Keratinocyte (primary cell): ENCODE data around the gene CDC42EP5. TPM values are rescaled to one million over a fixed set of nuclear protein-coding genes. Genes with fewer than 3 reads are reported as not detected.

Source experiments
- DNase-seq: peaks from one replicate; pipeline ENCODE4 v3.0.0-alpha.2; 2011; ENCODE audit warnings: low read depth, missing footprints, low spot score
- FAIRE-seq: peaks from 2 replicates; lab custom pipeline; 2011; peaks lifted over from hg19 to GRCh38; lab: Jason Lieb, UNC
- H2AFZ ChIP-seq: 2 replicates; pipeline ENCODE4 v1.6.0; 2012; ENCODE audit warnings: low read length, control low read depth, inconsistent platforms; ENCODE audit not compliant: control insufficient read depth
- H3K27ac ChIP-seq: 2 replicates; pipeline ENCODE4 v1.5.1; 2011; ENCODE audit warnings: low read length; ENCODE audit not compliant: control insufficient read depth, insufficient read depth
- H3K27me3 ChIP-seq: 3 replicates; pipeline ENCODE4 v1.6.0; 2011; ENCODE audit warnings: low read length; ENCODE audit not compliant: control insufficient read depth, insufficient read depth; ENCODE audit errors: extremely low read depth
- H3K36me3 ChIP-seq, 2 experiments: 2 replicates in 1 of 2; 3 replicates in 1 of 2; pipeline ENCODE4 v1.5.1; 2011; ENCODE audit warnings: low read length in 2 of 2, mild to moderate bottlenecking in 1 of 2; ENCODE audit not compliant: control insufficient read depth in 2 of 2, insufficient read depth in 2 of 2; ENCODE audit errors: extremely low read depth in 1 of 2
- H3K4me1 ChIP-seq: 3 replicates; pipeline ENCODE4 v1.5.1; 2011; ENCODE audit warnings: low read length; ENCODE audit not compliant: control insufficient read depth, insufficient read depth; ENCODE audit errors: extremely low read depth
- H3K4me2 ChIP-seq: 3 replicates; pipeline ENCODE4 v1.6.0; 2011; ENCODE audit warnings: low read depth, low read length; ENCODE audit not compliant: control insufficient read depth, insufficient read depth; ENCODE audit errors: extremely low read depth
- H3K4me3 ChIP-seq, 3 experiments: fragments of 200-600 bp in 1 of 3; sonication (generic) in 1 of 3; 2 replicates in 2 of 3; 3 replicates in 1 of 3; pipeline ENCODE4 v1.5.1; 2011 to 2016; ENCODE audit warnings: low read length in 3 of 3, mild to moderate bottlenecking in 3 of 3, control low read depth in 2 of 3, inconsistent platforms in 1 of 3, low read depth in 1 of 3, mixed read lengths in 1 of 3, mixed run types in 1 of 3, moderate library complexity in 1 of 3; ENCODE audit not compliant: control insufficient read depth in 2 of 3, insufficient read depth in 2 of 3; ENCODE audit errors: extremely low read depth in 1 of 3
- H3K79me2 ChIP-seq: 2 replicates; pipeline ENCODE4 v1.6.0; 2012; ENCODE audit warnings: low read length; ENCODE audit not compliant: control insufficient read depth, insufficient read depth
- H3K9ac ChIP-seq: 3 replicates; pipeline ENCODE4 v1.6.0; 2011; ENCODE audit warnings: low read length; ENCODE audit not compliant: control insufficient read depth, insufficient read depth; ENCODE audit errors: extremely low read depth
- H3K9me1 ChIP-seq: 3 replicates; pipeline ENCODE4 v1.6.0; 2011; ENCODE audit warnings: low read length; ENCODE audit not compliant: control insufficient read depth, insufficient read depth; ENCODE audit errors: extremely low read depth
- H3K9me3 ChIP-seq: 2 replicates; pipeline ENCODE4 v1.5.1; 2012; ENCODE audit warnings: low read depth, low read length; ENCODE audit not compliant: control insufficient read depth
- H4K20me1 ChIP-seq: 3 replicates; pipeline ENCODE4 v1.6.0; 2011; ENCODE audit warnings: low read length; ENCODE audit not compliant: control insufficient read depth, insufficient read depth; ENCODE audit errors: extremely low read depth
- CTCF ChIP-seq, 3 experiments: IDR thresholded peaks in 1 of 3; conservative IDR thresholded peaks in 1 of 3; optimal IDR thresholded peaks in 1 of 3; 2 replicates in 2 of 3; 3 replicates in 1 of 3; pipeline versions ENCODE3 to v1.5.1; 2011; ENCODE audit warnings: low read length in 3 of 3, mild to moderate bottlenecking in 3 of 3, moderate library complexity in 2 of 3, control low read depth in 1 of 3, inconsistent platforms in 1 of 3; ENCODE audit not compliant: insufficient read depth in 2 of 3; ENCODE audit errors: extremely low read depth in 1 of 3
- EZH2 ChIP-seq: IDR thresholded peaks from one replicate; pipeline ENCODE4 v1.6.1; 2012; ENCODE audit warnings: inconsistent platforms, mild to moderate bottlenecking, low read length, moderate library complexity
- dilution Hi-C: fragments of 300-500 bp; cut with MboI; formaldehyde crosslinking; loops from one replicate; pipeline ENCODE4 v1.7.0; 2020; ENCODE audit warnings: low sequenced_read_pairs; ENCODE audit not compliant: extremely low pct_ligation_motif_present
- polyA plus RNA-seq, 5 experiments: library from polyadenylated mRNA; depleted of rRNA in 3 of 5; stranded (reverse) in 3 of 5; stranded (forward) in 1 of 5; unstranded in 1 of 5; fragments of >200 nt; gene quantifications; 1 replicate in 1 of 5; 2 replicates in 3 of 5; 3 replicates in 1 of 5; pipeline versions ENCODE4 v1.2.1 to v1.2.3, GENCODE V29; 2011 to 2012; ENCODE audit warnings: missing spikeins in 2 of 5, low read depth in 1 of 5, low replicate concordance in 1 of 5

The CDC42EP5 gene
- polyA plus RNA-seq, 1 donor (not counting 4 experiments of a cell fraction or from before 2014, with no cell fraction given) = 8.6 TPM

- no peaks in the 10 kb centered on the region for H3K4me1 ChIP-seq
- H3K36me3 ChIP-seq = peaks cover 63 to 74% of the 10 kb centered on the region in 2 experiments
- H3K4me2 ChIP-seq = no peak overlapping the region
- H4K20me1 ChIP-seq = peaks cover 17% of the 10 kb centered on the region
- FAIRE-seq (no peak), DNase-seq (no peak)
- H3K9me3 ChIP-seq = no peaks in the 10 kb centered on the region
- H3K9me1 ChIP-seq = no peaks in the 10 kb centered on the region
- dilution Hi-C loops = no loop called here
- H2AFZ ChIP-seq = no peak overlapping the region
- peaks cover 88% of the 10 kb centered on the region for H3K79me2 ChIP-seq
- H3K9ac ChIP-seq = no peak overlapping the region
- no peak overlapping the region for H3K4me3 ChIP-seq
- no peak for TF ChIP-seq EZH2
- TF ChIP-seq CTCF (optimal IDR thresholded peaks at IDR 0.05 in 1 of 3, IDR thresholded peaks at IDR 0.05 in 1 of 3, conservative IDR thresholded peaks at IDR 0.05 in 1 of 3; ENCODE audit: extremely low read depth in 1 of 3, insufficient read depth in 2 of 3, low read length in 3 of 3) = no peak
- no peaks in the 10 kb centered on the region for H3K27me3 ChIP-seq
- H3K27ac ChIP-seq = no peak overlapping the region
Observed at GRCh38 chr19:54456423-54457373, 16.4 kb downstream of the CDC42EP5 start.

DNA sequence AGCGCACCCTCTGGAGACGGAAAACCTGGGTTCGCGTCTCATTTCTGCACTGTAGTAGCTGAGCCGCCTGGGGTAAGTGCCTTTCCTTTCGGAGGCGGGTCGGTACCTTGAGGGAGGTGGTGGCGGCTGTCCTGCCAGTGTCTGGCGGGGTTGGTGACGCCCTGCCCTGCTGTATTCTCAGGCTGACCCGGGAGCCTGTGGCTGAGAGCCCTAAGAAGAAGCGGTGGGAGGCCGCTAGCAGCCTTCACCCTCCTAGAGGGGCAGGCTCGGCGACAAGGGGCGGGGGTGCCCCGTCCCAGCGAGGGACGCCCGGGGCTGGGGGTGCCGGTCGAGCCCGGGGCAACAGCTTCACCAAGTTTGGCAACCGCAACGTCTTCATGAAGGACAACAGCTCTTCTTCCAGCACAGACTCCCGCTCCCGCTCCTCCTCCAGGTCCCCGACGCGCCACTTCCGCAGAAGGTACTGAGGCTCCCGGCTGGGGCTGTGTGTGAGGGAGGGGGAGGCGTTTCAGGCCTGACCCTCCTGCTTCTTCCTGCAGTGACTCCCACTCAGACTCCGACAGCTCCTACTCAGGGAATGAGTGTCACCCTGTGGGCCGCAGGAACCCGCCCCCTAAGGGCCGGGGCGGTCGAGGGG lies 17.2 kb downstream of the CDC42EP5 start:
- H2AFZ ChIP-seq = no peak overlapping the region
- H3K4me3 ChIP-seq = no peak overlapping the region
- FAIRE-seq (no peak), DNase-seq (no peak)
- H3K9me3 ChIP-seq = no peaks in the 10 kb centered on the region
- dilution Hi-C loops = no loop called here
- H3K27ac ChIP-seq = no peak overlapping the region
- H4K20me1 ChIP-seq = peaks cover 22% of the 10 kb centered on the region
- TF ChIP-seq CTCF (optimal IDR thresholded peaks at IDR 0.05 in 1 of 3, IDR thresholded peaks at IDR 0.05 in 1 of 3, conservative IDR thresholded peaks at IDR 0.05 in 1 of 3; ENCODE audit: extremely low read depth in 1 of 3, insufficient read depth in 2 of 3, low read length in 3 of 3) = no peak
- peaks cover 2% of the 10 kb centered on the region for H3K9me1 ChIP-seq
- peaks cover 5% of the 10 kb centered on the region for H3K4me1 ChIP-seq
- no peaks in the 10 kb centered on the region for H3K27me3 ChIP-seq
- peaks cover 91% of the 10 kb centered on the region for H3K79me2 ChIP-seq
- H3K4me2 ChIP-seq = no peak overlapping the region
- peaks cover 70 to 73% of the 10 kb centered on the region in 2 experiments for H3K36me3 ChIP-seq
- no peak overlapping the region for H3K9ac ChIP-seq
